PFSK-1 (cell line): ENCODE results near the gene GDF2.

Source experiments
- POLR2AphosphoS5 ChIP-seq: IDR thresholded peaks from 2 replicates; pipeline ENCODE4 v1.6.1; 2012; ENCODE audit warnings: low read depth, mild to moderate bottlenecking, control low read depth, low read length, moderate library complexity
- SIN3A ChIP-seq: IDR thresholded peaks from 2 replicates; pipeline ENCODE4 v1.6.1; 2012; ENCODE audit warnings: mild to moderate bottlenecking, low read length, moderate library complexity, borderline replicate concordance; ENCODE audit not compliant: insufficient read depth

- TF ChIP-seq POLR2AphosphoS5 (no peak), SIN3A (no peak)
Measured at GRCh38 chr10:47301833-47302232, 20.4 kb upstream of the GDF2 start.
